IPS-18a (cell line): ENCODE data around the gene C19orf33.
A peak's percentile ranks its signal among the peaks of the same experiment; 100 is the strongest.
"Not testable (repeated sequence)": the region's sequence is repeated elsewhere in the genome, so short reads cannot be mapped to it uniquely, and the experiment has no call there.

Source experiments
- H3K27ac ChIP-seq: one replicate; pipeline ENCODE4 v1.5.1; 2013; ENCODE audit warnings: low read length
- H3K27me3 ChIP-seq: one replicate; pipeline ENCODE4 v1.6.1; 2013; ENCODE audit warnings: mild to moderate bottlenecking, low read length; ENCODE audit not compliant: control insufficient read depth, insufficient read depth
- H3K36me3 ChIP-seq: one replicate; pipeline ENCODE4 v1.6.1; 2013; ENCODE audit warnings: low read depth, low read length; ENCODE audit not compliant: control insufficient read depth
- H3K4me1 ChIP-seq: one replicate; pipeline ENCODE4 v1.6.1; 2013; ENCODE audit warnings: low read depth, low read length; ENCODE audit not compliant: control insufficient read depth
- H3K4me3 ChIP-seq: one replicate; pipeline ENCODE4 v1.5.1; 2013; ENCODE audit warnings: low read length
- H3K9ac ChIP-seq: one replicate; pipeline ENCODE4 v1.6.1; 2013; ENCODE audit warnings: mild to moderate bottlenecking, low read length, moderate library complexity
- H3K9me3 ChIP-seq: one replicate; pipeline ENCODE4 v1.6.1; 2013; ENCODE audit warnings: low read depth, low read length; ENCODE audit not compliant: control insufficient read depth

The C19orf33 gene

DNA sequence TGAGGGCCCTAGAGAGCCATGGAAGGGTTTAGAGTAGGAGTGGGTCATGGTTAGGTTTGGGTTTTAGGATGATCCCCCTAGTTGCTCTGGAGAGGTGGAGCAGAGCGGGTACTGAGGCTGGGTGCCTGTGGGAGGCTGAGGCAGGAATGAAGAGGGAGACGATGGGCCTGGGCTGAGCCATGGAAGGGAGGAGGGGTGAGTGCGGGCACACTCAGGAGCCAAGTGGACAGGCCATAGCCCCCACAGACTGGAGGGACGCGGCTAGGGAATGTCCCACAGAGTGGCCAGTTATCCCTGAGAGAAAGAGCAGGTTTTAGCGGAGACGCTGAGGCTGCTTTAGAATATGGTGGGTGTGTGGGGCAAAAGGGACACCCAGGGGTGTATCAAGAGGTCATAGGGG is 25.6 kb downstream of the C19orf33 start:
- no peaks in the 10 kb centered on the region for H3K36me3 ChIP-seq
- no peaks in the 10 kb centered on the region for H3K9me3 ChIP-seq

DNA sequence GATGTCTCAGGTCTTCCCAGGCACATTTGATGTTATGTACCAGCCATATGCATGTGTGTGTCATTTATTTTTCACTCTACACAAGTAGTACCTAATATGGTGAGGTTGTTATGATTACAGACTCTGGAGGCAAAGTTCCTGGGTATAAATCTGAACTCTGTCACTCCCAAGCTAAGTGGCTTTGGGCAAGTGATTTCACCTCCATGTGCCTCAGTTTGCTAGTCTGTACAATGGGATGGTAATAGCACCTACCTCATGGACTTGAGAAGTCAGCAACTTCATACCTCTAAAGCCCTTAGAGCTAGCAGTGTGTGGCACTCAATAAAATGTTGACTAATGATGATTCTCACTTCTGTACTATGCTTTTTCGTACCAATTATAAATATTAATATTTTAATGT is 27.7 kb downstream of the C19orf33 start:
- H3K4me1 ChIP-seq = no peaks in the 10 kb centered on the region
- H3K36me3 ChIP-seq = no peaks in the 10 kb centered on the region

More for the DNA sequence above, 25.6 kb downstream of the C19orf33 start:
- Histone ChIP-seq H3K27ac (no peak overlapping the region), H3K4me1 (no peaks in the 10 kb centered on the region), H3K9ac (no peak overlapping the region), H3K27me3 (no peaks in the 10 kb centered on the region), H3K4me3 (no peak overlapping the region)

DNA sequence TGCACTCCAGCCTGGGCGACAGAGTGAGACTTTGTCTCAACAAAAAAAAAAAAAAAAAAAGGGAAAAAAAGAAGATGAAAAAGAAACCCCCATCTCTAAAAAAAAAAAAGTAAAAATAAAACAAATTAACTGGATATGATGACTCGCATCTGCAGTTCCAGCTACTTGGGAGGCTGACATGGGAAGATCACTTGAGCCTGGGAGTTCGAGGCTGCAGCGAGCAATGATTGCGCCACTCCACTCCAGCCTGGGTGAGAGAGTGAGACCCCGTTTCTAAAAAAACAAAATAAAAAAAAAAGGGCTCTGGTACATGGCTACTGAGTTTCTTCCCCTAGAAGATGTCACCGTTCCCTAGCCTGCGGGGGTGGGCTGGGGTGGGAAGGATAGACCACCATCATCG is 29.2 kb downstream of the C19orf33 start:
- H3K27me3 ChIP-seq = no peaks in the 10 kb centered on the region
- H3K4me1 ChIP-seq = peaks cover 5% of the 10 kb centered on the region
- no peaks in the 10 kb centered on the region for H3K9me3 ChIP-seq
- no peaks in the 10 kb centered on the region for H3K36me3 ChIP-seq
- H3K9ac ChIP-seq = no peak overlapping the region
- H3K4me3 ChIP-seq = no peak overlapping the region
- no peak overlapping the region for H3K27ac ChIP-seq

More for the DNA sequence above, 27.7 kb downstream of the C19orf33 start:
- no peak overlapping the region for H3K4me3 ChIP-seq
- no peaks in the 10 kb centered on the region for H3K9me3 ChIP-seq
- H3K9ac ChIP-seq = no peak overlapping the region
- no peak overlapping the region for H3K27ac ChIP-seq
- no peaks in the 10 kb centered on the region for H3K27me3 ChIP-seq

DNA sequence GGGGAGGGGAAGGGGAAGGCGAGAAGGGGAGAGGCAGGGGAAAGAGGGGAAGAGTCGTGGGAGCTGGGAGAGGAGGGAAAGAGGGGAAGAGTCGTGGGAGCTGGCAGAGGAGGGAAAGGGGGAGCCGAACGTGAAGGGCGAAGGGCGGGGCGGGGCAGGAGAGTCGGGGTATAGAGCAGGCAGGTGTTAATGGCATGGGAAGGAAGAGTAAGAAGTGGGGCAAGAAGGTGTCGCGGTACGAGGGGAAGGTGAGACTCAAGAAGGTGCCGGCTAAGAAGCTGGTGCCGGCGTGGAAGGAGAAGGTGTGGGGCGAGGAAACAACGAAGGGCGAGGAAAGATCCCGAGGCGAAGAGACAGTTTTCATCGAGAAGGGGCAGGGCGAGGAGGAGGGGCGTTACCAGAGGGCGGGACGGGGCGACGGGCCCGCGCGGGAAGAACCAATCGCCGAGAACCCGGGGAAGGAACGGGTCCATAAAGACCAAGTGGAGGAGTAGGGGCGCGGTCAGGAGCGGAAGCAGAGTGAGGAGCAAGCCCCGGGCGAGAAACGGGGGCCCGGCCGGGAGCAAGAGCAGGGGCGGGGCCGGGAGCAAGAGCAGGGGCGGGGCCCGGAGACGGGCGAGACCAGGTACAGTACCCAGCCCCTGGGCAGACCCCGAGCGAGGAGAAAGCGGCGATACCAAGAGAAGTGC is 32.0 kb downstream of the C19orf33 start:
- H3K4me1 ChIP-seq = peaks cover 5% of the 10 kb centered on the region
- no peak overlapping the region for H3K27ac ChIP-seq
- H3K4me3 ChIP-seq = peak overlapping the region; percentile 97
- H3K36me3 ChIP-seq = no peaks in the 10 kb centered on the region
- no peaks in the 10 kb centered on the region for H3K27me3 ChIP-seq
- peak overlapping the region; percentile 61 for H3K9ac ChIP-seq
- no peaks in the 10 kb centered on the region for H3K9me3 ChIP-seq

DNA sequence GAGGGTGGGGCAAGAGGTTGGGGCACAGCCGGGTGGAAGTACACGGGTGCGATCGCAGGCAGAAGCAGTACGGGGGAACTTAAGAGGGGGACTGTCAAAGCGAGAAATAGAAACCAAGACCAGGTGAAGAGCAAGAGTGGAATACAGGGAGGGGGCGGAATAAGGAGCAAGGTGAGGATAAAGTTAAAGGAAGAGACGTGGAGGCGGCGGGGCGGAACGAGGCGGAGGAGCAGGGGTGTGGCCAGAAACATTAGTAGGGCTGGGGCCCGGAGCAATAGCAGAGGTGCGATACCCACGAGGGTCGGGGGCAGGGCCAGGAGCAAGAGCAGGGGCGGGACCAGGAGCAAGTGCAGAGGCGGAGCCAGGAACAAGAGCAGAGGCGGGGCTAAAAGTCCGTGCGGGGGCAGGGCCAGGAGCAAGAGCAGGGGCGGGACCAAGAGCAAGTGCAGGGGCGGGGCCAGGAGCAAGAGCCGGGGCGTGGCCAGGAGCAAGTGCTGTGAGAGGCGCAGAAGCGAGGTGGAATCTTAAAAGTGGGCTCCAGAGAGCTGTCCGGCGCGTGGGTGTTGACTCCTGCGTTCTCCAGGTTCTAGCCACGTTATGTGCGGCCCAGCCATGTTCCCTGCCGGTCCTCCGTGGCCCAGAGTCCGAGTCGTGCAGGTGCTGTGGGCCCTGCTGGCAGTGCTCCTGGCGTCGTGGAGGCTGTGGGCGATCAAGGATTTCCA is 32.7 kb downstream of the C19orf33 start:
- no peaks in the 10 kb centered on the region for H3K36me3 ChIP-seq
- H3K9me3 ChIP-seq = no peaks in the 10 kb centered on the region
- no peaks in the 10 kb centered on the region for H3K27me3 ChIP-seq
- H3K4me1 ChIP-seq = peaks cover 5% of the 10 kb centered on the region
- H3K27ac ChIP-seq = no peak overlapping the region
- peak overlapping the region; percentile 61 for H3K9ac ChIP-seq
- peak overlapping the region; percentile 97 for H3K4me3 ChIP-seq

DNA sequence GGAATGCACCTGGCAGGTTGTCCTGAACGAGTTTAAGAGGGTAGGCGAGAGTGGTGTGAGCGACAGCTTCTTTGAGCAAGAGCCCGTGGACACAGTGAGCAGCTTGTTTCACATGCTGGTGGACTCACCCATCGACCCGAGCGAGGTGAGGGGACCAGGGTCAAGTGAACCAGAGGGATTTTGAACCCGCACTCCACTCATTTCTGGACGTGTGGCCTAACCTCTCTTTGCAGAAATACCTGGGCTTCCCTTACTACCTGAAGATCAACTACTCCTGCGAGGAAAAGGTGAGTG is 33.3 kb downstream of the C19orf33 start:
- H3K27me3 ChIP-seq = no peaks in the 10 kb centered on the region
- H3K9ac ChIP-seq = no peak overlapping the region
- no peaks in the 10 kb centered on the region for H3K36me3 ChIP-seq
- H3K27ac ChIP-seq = no peak overlapping the region
- H3K9me3 ChIP-seq = no peaks in the 10 kb centered on the region
- peaks cover 5% of the 10 kb centered on the region for H3K4me1 ChIP-seq
- H3K4me3 ChIP-seq = peak overlapping the region; percentile 97

DNA sequence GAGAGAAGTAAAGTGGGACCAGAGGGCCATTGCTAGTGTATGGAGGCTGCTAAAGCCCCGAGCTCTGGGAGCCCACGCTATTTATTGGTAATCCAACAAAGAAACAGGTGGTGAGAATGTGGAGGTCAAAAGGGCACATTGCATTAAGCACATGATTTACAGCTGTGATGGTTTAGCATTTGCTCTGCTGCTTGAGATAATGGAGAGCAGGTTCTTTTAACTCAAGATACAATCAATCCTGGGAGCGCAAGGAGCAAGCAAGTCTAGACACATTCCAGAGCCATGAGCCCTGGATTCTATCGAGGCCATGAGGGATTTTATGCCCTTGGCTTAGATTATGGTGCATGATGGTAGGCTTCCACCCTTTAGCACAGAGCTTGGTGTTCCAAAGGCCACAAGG is 35.0 kb downstream of the C19orf33 start:
- not testable (repeated sequence) for H3K9ac ChIP-seq, H3K4me1 ChIP-seq, H3K4me3 ChIP-seq, H3K36me3 ChIP-seq, H3K27ac ChIP-seq, H3K9me3 ChIP-seq, H3K27me3 ChIP-seq

DNA sequence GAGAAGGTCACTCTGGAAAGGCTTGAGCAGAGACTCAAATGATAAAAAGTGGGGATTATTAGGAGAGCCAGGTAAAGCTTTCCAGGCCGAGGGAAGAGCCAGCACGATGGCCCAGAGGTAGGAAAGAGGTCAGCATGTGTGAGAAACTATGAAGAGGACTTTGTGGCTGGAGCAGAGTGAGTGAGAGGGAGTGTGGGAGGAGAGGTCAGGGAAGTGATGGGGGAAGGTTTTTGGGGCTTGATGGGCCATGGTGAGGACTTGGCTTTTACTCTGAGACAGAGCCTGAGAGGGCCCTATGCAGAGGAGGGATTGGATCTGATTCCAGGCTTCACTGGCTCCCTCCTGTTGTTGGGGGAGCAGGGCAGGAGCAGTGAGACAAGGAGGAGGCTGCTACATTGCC is 36.9 kb downstream of the C19orf33 start:
- Histone ChIP-seq H3K27me3 (no peaks in the 10 kb centered on the region), H3K36me3 (no peaks in the 10 kb centered on the region), H3K4me3 (no peak overlapping the region), H3K9ac (no peak overlapping the region), H3K4me1 (peaks cover 5% of the 10 kb centered on the region), H3K9me3 (no peaks in the 10 kb centered on the region), H3K27ac (no peak overlapping the region)

DNA sequence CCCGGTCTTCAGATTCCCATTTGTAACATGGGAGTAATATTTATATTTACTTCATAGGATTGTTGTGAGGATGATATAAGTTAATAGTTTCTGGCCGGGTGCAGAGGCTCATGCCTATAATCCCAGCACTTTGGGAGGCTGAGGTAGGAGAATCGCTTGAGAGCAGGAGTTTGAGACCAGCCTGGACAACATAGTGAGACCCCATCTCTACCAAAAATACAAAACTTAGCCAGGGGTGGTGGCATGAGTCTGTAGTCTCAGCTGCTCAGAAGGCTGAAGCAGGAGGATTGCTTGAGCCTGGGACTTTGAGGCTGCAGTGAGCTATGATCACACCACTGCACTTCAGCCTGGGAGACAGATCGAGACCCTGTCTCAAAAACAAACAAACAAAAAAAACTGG is 42.8 kb downstream of the C19orf33 start:
- Histone ChIP-seq H3K4me1 (no peaks in the 10 kb centered on the region), H3K9me3 (no peaks in the 10 kb centered on the region), H3K36me3 (no peaks in the 10 kb centered on the region), H3K4me3 (no peak overlapping the region), H3K9ac (no peak overlapping the region), H3K27me3 (no peaks in the 10 kb centered on the region), H3K27ac (no peak overlapping the region)

DNA sequence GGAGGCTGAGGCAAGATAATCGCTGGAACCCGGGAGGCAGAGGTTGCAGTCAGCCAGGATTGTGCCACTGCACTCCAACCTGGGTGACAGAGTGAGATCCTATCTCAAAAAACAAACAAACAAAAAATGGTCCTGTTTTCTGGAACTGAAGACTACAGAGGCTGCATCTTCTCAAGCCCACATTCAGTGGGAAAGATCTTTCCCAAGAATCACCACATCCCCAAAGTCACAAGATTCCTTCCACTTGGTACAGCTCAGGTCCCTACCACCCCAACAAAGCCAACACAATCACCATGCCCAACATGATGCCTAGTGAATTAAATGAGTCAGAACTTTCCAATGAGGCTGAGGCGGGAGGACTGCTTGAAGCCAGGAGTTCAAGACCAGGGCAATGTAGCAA is 46.8 kb downstream of the C19orf33 start:
- Histone ChIP-seq H3K9me3 (no peaks in the 10 kb centered on the region), H3K27me3 (no peaks in the 10 kb centered on the region), H3K27ac (no peak overlapping the region), H3K4me3 (no peak overlapping the region), H3K4me1 (no peaks in the 10 kb centered on the region), H3K36me3 (no peaks in the 10 kb centered on the region), H3K9ac (no peak overlapping the region)

DNA sequence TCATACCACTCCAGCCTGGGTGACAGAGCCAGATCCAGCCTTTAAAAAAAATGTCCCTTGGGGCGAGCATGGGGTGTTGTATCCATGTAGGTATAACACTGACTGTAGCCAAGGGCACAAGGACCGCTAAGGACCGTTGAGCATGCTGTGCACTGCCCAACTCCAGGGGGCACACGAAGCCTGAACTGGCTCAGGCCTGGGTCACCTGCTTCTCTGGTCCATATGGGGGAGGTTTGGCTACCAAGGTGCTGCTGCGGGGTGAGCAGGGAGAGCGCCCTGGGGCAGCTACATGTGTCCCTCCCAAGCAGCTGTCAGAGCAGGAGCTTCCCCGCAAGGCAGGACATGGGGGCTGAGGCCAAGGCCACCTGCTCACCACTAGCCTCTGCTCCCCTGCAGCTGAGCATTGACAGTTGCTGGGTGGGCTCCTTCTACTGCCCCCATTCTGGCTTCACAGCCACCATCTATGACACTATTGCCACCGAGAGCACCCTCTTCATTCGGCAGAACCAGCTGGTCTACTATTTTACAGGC is 47.9 kb downstream of the C19orf33 start:
- no peaks in the 10 kb centered on the region for H3K36me3 ChIP-seq

DNA sequence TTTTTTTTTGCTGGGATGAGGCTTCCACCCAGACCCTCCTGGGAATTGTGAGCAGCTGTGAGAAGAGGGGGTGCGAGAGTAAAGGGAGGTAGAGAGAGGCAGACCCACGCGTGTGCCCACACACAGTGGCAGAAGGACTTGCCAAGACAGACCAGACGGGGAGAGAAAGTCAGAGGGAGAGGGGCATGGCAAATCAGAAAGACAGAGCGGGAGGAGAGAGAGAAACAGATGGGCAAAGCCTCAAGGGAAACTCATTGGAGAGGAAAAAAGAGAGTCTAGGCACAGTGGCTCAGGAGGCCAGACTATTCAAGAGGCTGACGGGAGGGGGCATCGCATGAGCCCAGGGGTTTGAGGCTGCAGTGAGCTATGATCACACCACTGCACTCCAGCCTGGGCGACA is 48.6 kb downstream of the C19orf33 start:
- Histone ChIP-seq H3K9me3 (no peaks in the 10 kb centered on the region), H3K36me3 (no peaks in the 10 kb centered on the region), H3K4me3 (no peak overlapping the region), H3K27me3 (no peaks in the 10 kb centered on the region), H3K9ac (no peak overlapping the region), H3K27ac (no peak overlapping the region), H3K4me1 (no peaks in the 10 kb centered on the region)

More for the DNA sequence above, 47.9 kb downstream of the C19orf33 start:
- H3K4me3 ChIP-seq = no peak overlapping the region
- H3K4me1 ChIP-seq = no peaks in the 10 kb centered on the region
- no peaks in the 10 kb centered on the region for H3K9me3 ChIP-seq
- no peak overlapping the region for H3K27ac ChIP-seq
- H3K9ac ChIP-seq = no peak overlapping the region
- H3K27me3 ChIP-seq = no peaks in the 10 kb centered on the region
